ENCODE results near the gene ZNF25. TPM values are rescaled to one million over a fixed set of nuclear protein-coding genes. Genes with fewer than 3 reads are reported as not detected.
A peak's percentile ranks its signal among the peaks of the same experiment; 100 is the strongest.

ZNF25 gene
- total and polyA plus RNA-seq, 9 of the 15 experiments (the other 6 are each of a cell fraction or from before 2014, with no cell fraction given), result 0.62 to 2.3 (median 1.6) TPM

DNA sequence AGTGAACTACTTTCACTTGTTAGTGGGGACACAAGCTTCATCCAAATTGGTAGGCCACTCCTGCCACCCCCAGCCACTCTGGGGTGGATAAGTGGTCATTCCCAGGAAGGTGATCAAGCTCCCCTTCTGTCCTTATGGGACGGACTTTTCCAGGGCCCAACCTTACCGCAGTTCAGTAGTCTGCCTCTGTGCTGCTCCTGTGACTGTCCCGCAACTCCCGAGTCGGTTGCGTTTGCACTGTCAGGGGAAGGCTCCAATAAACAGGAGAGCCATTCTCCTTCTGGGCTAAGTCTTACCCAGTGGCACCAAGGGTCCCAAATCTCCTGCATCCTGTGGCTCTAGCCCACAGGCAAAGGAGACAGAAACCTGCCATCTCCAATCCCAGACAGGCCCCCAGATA lies 26.6 kb upstream of the ZNF25 start:
- H3K4me3 ChIP-seq, result no peak overlapping the region
- CTCF ChIA-PET (ENCODE audit: low intra/inter-chr PET ratio), result no interaction called here
- ATAC-seq, result peak; percentile 75
- POLR2A ChIA-PET, result interaction anchor here (0.6 kb wide), 1 partner anchor 87 kb away, joined by 3 read pairs; no protein-coding TSS in a partner anchor
- in situ Hi-C loops (cut with MboI), result no loop called here
- peak overlapping the region; percentile 73 for H3K27ac ChIP-seq (ENCODE audit: extremely low read depth, low read depth, low read length)
- peak overlapping the region; percentile 53 for H3K4me2 ChIP-seq (ENCODE audit: insufficient read depth, low read length)
- BruUV-seq (replicated peaks), result no TSS peak
- H3K79me2 ChIP-seq (ENCODE audit: control insufficient read depth, insufficient read depth, low read length), result no peaks in the 10 kb centered on the region
- no peaks in the 10 kb centered on the region; the same call in 1 of the 2 replicates for H3K9me3 ChIP-seq (replicated peaks; ENCODE audit: control insufficient read depth, insufficient read depth, low read depth, low read length)
- no peaks in the 10 kb centered on the region for H3K36me3 ChIP-seq (ENCODE audit: control insufficient read depth, insufficient read depth, low read length)
- H3K4me1 ChIP-seq (replicated peaks in 1 of 2; ENCODE audit: control insufficient read depth in 2 of 2, insufficient read depth in 2 of 2, low read length in 2 of 2), result peaks cover 5 to 11% of the 10 kb centered on the region in 2 experiments; a peak in 4 of 5 replicates
- no peaks in the 10 kb centered on the region for H3K9me1 ChIP-seq (ENCODE audit: control insufficient read depth, insufficient read depth, low read length)
- peak overlapping the region; percentile 86 for H2AFZ ChIP-seq (ENCODE audit: low read depth, low read length)
- no peaks in the 10 kb centered on the region for H4K20me1 ChIP-seq (replicated peaks; ENCODE audit: control insufficient read depth, insufficient read depth, low read length)
- H3K9ac ChIP-seq (ENCODE audit: insufficient read depth in 1 of 2, low read depth in 2 of 2, low read length in 2 of 2), result peak overlapping the region in 1 of 2 experiments; percentile 46; a peak in 3 of 4 replicates
- 57% methylated on average over 6 of the region's 6 CpGs for WGBS (ENCODE audit: insufficient coverage, low coverage, missing lambda C conversion rate)
- no peak for FAIRE-seq
- intact Hi-C loops (cut with micrococcal nuclease), result no loop called here
- no peak for TF ChIP-seq ZNF592 (IDR thresholded peaks at IDR 0.05)
- TF ChIP-seq GTF2E2 (tag; IDR thresholded peaks at IDR 0.05), result no peak
- TF ChIP-seq ZNF217 (CRISPR knock-in tag; IDR thresholded peaks at IDR 0.05), result no peak
- no peak for TF ChIP-seq RCOR1 (IDR thresholded peaks at IDR 0.05; ENCODE audit: borderline replicate concordance in 1 of 2, low read depth in 2 of 2, low read length in 2 of 2)
- TF ChIP-seq RBM14 (IDR thresholded peaks at IDR 0.05; ENCODE audit: borderline replicate concordance, insufficient read depth, low read depth, low read length), result no peak
- no peak for TF ChIP-seq EGR1 (conservative IDR thresholded peaks at IDR 0.05)
- no peak for TF ChIP-seq SP2 (IDR thresholded peaks at IDR 0.05; ENCODE audit: extremely low read depth, low read depth, low read length, poor library complexity, severe bottlenecking)
- no peak for TF ChIP-seq TCF7 (IDR thresholded peaks at IDR 0.05; ENCODE audit: borderline replicate concordance)
- no peak for TF ChIP-seq JUN (IDR thresholded peaks at IDR 0.05; ENCODE audit: borderline replicate concordance, low read depth, low read length)
- TF ChIP-seq JUN (CRISPR knock-in tag; IDR thresholded peaks at IDR 0.05; ENCODE audit: borderline replicate concordance), result no peak
- TF ChIP-seq BRCA1 (IDR thresholded peaks at IDR 0.05), result no peak
- TF ChIP-seq BRCA1 (CRISPR knock-in tag; IDR thresholded peaks at IDR 0.05), result no peak
- TF ChIP-seq MEF2D (tag; conservative IDR thresholded peaks at IDR 0.05; ENCODE audit: low read depth), result no peak
- no peak for TF ChIP-seq EWSR1 (IDR thresholded peaks at IDR 0.05; ENCODE audit: borderline replicate concordance, low read depth, partially characterized antibody)
- TF ChIP-seq TCF7L2 (IDR thresholded peaks at IDR 0.05; ENCODE audit: low read depth, low read length), result no peak
- TF ChIP-seq PHF20 (IDR thresholded peaks at IDR 0.05; ENCODE audit: partially characterized antibody), result no peak
- no peak for TF ChIP-seq CREBBP (IDR thresholded peaks at IDR 0.05; ENCODE audit: low read depth, low read length)
- no peak for TF ChIP-seq ILF3 (IDR thresholded peaks at IDR 0.05; ENCODE audit: borderline replicate concordance)
- no peak for TF ChIP-seq ZNF589 (CRISPR knock-in tag; IDR thresholded peaks at IDR 0.05; ENCODE audit: low read depth)
- no peak for TF ChIP-seq BCOR (IDR thresholded peaks at IDR 0.05)
- H3K27me3 ChIP-seq (ENCODE audit: control insufficient read depth in 2 of 2, insufficient read depth in 2 of 2, low read length in 2 of 2), result no peaks in the 10 kb centered on the region
- DNase-seq (ENCODE audit: extremely low read depth in 1 of 4, low spot score in 3 of 4), result peak in 1 of 4 experiments; percentile 28

All from K562 (cell line).